ENCODE measurements around the gene CEBPA. TPM values are rescaled to one million over a fixed set of nuclear protein-coding genes. Genes with fewer than 3 reads are reported as not detected.

CEBPA gene
- total and polyA plus RNA-seq, 4 donors = 32.9 to 112 (median 82.7) TPM

- H3K9ac ChIP-seq (ENCODE audit: low read depth in 1 of 2, low read length in 2 of 2) = peak overlapping the region in 1 of 2 donors; percentile 63
- no peaks in the 10 kb centered on the region for H3K9me3 ChIP-seq (ENCODE audit: control insufficient read depth in 4 of 4, low read length in 3 of 4)
- H3K27me3 ChIP-seq (ENCODE audit: control insufficient read depth in 4 of 4, insufficient read depth in 4 of 4, low read length in 3 of 4) = no peaks in the 10 kb centered on the region
- H3K4me1 ChIP-seq (ENCODE audit: control insufficient read depth in 4 of 4, insufficient read depth in 4 of 4, low read length in 3 of 4) = peaks cover 39 to 69% (median 58%) of the 10 kb centered on the region in 4 donors
- DNase-seq (ENCODE audit: low spot score) = no peak
- TF ChIP-seq YY1 (IDR thresholded peaks at IDR 0.05) (no peak), NR2F2 (IDR thresholded peaks at IDR 0.05) (no peak), FOXA2 (IDR thresholded peaks at IDR 0.05) (no peak), RXRA (IDR thresholded peaks at IDR 0.05) (no peak), MAX (IDR thresholded peaks at IDR 0.05) (no peak), EGR1 (IDR thresholded peaks at IDR 0.05; ENCODE audit: low read depth in 2 of 2) (no peak), TAF1 (conservative IDR thresholded peaks at IDR 0.05) (no peak), RAD21 (IDR thresholded peaks at IDR 0.05) (no peak), ATF3 (IDR thresholded peaks at IDR 0.05) (no peak), JUND (IDR thresholded peaks at IDR 0.05) (no peak), HNF4G (IDR thresholded peaks at IDR 0.05) (no peak)
- TF ChIP-seq, protein P1, sequence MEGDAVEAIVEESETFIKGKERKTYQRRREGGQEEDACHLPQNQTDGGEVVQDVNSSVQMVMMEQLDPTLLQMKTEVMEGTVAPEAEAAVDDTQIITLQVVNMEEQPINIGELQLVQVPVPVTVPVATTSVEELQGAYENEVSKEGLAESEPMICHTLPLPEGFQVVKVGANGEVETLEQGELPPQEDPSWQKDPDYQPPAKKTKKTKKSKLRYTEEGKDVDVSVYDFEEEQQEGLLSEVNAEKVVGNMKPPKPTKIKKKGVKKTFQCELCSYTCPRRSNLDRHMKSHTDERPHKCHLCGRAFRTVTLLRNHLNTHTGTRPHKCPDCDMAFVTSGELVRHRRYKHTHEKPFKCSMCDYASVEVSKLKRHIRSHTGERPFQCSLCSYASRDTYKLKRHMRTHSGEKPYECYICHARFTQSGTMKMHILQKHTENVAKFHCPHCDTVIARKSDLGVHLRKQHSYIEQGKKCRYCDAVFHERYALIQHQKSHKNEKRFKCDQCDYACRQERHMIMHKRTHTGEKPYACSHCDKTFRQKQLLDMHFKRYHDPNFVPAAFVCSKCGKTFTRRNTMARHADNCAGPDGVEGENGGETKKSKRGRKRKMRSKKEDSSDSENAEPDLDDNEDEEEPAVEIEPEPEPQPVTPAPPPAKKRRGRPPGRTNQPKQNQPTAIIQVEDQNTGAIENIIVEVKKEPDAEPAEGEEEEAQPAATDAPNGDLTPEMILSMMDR (IDR thresholded peaks at IDR 0.05; ENCODE audit: low read depth, low read length, missing input control) = no peak
- H3K27ac ChIP-seq (ENCODE audit: low read depth in 1 of 2, low read length in 2 of 2) = peak overlapping the region; percentile 88 to 90
- no peak overlapping the region for H3K4me3 ChIP-seq (ENCODE audit: low read depth in 1 of 3, low read length in 3 of 3)
- WGBS = 78% methylated on average over 17 of the region's 17 CpGs
- H3K36me3 ChIP-seq (ENCODE audit: control insufficient read depth in 4 of 4, insufficient read depth in 3 of 4, low read depth in 1 of 4, low read length in 3 of 4) = no peaks in the 10 kb centered on the region
Measured at GRCh38 chr19:33274663-33275558, 27.4 kb downstream of the CEBPA start.

GRCh38 chr19:33273881-33274662, 28.3 kb downstream of the CEBPA start:
- 45% methylated on average over 16 of the region's 16 CpGs for WGBS
- no peak overlapping the region for H3K4me3 ChIP-seq (ENCODE audit: low read depth in 1 of 3, low read length in 3 of 3)
- no peaks in the 10 kb centered on the region for H3K9me3 ChIP-seq (ENCODE audit: control insufficient read depth in 4 of 4, low read length in 3 of 4)
- no peak for DNase-seq (ENCODE audit: low spot score)
- peak overlapping the region in 1 of 2 donors; percentile 63 for H3K9ac ChIP-seq (ENCODE audit: low read depth in 1 of 2, low read length in 2 of 2)
- peak overlapping the region; percentile 88 to 90 for H3K27ac ChIP-seq (ENCODE audit: low read depth in 1 of 2, low read length in 2 of 2)
- TF ChIP-seq HNF4A (conservative IDR thresholded peaks at IDR 0.05) (peak in 1 of 2 donors; percentile 45), FOXA2 (IDR thresholded peaks at IDR 0.05) (peak; percentile 82), RAD21 (IDR thresholded peaks at IDR 0.05) (peak in 1 of 2 donors; percentile 40), SP1 (IDR thresholded peaks at IDR 0.05) (peak; percentile 57), EGR1 (IDR thresholded peaks at IDR 0.05; ENCODE audit: low read depth in 2 of 2) (no peak), JUND (IDR thresholded peaks at IDR 0.05) (peak in 1 of 2 donors; percentile 47), YY1 (IDR thresholded peaks at IDR 0.05) (no peak), RXRA (IDR thresholded peaks at IDR 0.05) (peak; percentile 26 to 69)
- H3K36me3 ChIP-seq (ENCODE audit: control insufficient read depth in 4 of 4, insufficient read depth in 3 of 4, low read depth in 1 of 4, low read length in 3 of 4) = no peaks in the 10 kb centered on the region
- no peaks in the 10 kb centered on the region for H3K27me3 ChIP-seq (ENCODE audit: control insufficient read depth in 4 of 4, insufficient read depth in 4 of 4, low read length in 3 of 4)
- H3K4me1 ChIP-seq (ENCODE audit: control insufficient read depth in 4 of 4, insufficient read depth in 4 of 4, low read length in 3 of 4) = peaks cover 33 to 61% (median 52%) of the 10 kb centered on the region in 4 donors

Measured in liver (tissue), 9 donors.